GM18526 (cell line): ENCODE data around the gene PDXK.

Experiments used
- POLR2A ChIP-seq: IDR thresholded peaks from 3 replicates; pipeline ENCODE4 v1.6.1; 2011; ENCODE audit not compliant: insufficient read length; ENCODE audit errors: extremely low read depth

The PDXK gene

DNA sequence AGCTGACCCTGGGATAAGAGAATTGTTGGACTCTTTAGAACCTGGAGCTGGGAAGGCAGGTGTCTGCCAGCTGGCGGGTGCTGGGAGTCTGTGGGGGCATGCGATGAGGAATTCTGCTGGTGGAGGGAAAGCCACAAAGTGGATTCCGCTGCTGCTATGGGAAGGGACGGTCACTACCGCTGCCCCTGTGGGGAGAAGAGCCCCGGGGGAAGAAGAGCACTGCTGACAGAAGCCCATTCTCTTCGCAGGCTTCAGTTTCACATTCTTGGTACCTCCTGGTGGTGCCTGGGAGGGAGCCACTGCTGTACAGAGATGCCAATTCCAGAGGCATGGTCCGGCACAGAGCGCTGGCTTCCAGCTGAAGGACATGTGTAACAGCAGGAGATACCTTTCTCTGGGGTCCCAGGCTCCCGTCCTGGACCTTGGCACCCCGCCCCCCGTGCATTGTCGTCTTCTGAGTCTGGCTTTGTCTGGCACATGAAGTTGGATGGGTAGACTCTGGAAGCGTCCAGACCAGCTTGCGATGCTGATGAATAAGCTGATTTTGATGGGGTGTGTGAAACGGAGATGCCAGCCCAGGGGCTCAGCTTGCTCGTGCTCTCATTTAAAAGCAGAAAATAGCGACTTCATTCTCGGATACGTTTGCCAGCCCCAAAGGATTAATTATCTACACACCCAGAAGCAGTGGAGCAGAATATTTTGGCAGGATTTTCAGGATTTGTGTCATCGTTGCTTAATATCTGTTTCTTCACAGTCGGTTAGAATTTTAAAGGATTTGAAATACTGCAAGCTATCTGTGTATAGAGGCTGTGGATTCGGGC, 13.2 kb downstream of the PDXK start:
- no peak for TF ChIP-seq POLR2A

GRCh38 chr21:43733060-43733459, 14.1 kb downstream of the PDXK start:
- no peak for TF ChIP-seq POLR2A

GRCh38 chr21:43733529-43734071, 14.7 kb downstream of the PDXK start:
- no peak for TF ChIP-seq POLR2A

GRCh38 chr21:43734131-43734927, 15.4 kb downstream of the PDXK start:
- no peak for TF ChIP-seq POLR2A

DNA sequence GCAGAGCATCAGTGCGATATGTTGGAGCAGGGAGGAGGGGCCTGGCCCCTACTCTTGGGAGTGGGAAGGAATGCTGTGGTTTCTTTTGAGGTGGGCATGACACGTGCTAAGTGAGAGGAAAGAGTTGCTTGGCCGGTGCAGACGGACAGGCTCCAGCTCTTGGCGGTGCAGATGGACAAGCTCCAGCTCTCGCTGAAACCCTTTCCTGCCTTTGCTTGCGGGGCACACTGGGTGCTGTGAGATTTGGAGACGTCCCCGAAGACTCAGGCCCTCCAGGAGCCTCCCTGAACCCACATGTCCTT, 15.9 kb downstream of the PDXK start:
- TF ChIP-seq POLR2A: no peak

DNA sequence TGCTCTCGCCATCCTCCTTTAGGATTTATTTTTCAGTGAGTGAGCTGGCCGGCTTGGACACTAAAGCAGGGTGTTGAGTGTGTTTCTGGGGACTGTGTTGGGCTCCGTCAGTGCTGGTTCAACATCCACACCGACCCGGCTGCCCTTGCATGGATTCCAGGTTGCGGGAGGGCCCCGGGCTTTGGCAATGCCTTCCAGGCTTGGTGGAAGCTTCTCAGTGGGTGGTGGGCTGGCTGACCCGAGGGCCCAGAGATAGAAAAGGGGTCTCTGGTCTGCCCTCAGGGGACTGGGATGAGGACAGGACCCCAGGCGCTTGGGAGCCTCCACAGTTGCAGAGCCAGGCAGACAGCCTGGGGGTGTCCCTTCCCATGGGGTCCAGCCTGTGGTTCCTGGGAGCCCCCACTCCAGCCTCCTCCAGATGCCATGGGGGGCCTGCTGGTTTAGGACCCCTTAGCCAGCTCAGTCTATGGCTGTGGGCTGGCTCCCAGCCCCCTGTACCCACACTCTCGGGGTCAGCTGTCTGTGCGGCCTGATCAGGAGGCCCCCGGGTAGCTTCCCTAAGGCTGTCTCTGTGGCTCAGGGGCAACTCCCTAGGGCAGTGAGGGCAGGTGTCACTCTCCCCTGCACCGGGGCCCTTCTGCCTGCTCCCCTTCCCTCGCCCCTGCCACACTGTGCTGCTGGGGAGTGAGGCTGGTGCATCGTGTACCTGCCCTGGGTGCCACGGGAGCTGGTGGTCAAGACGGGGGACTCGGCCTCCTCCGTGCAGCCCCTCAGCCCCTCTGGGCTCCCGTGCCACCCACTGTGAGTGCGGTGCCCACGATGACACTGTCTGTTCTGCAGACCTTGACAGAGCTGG, 16.5 kb downstream of the PDXK start:
- TF ChIP-seq POLR2A: no peak

GRCh38 chr21:43736224-43736883, 17.4 kb downstream of the PDXK start:
- TF ChIP-seq POLR2A: no peak

DNA sequence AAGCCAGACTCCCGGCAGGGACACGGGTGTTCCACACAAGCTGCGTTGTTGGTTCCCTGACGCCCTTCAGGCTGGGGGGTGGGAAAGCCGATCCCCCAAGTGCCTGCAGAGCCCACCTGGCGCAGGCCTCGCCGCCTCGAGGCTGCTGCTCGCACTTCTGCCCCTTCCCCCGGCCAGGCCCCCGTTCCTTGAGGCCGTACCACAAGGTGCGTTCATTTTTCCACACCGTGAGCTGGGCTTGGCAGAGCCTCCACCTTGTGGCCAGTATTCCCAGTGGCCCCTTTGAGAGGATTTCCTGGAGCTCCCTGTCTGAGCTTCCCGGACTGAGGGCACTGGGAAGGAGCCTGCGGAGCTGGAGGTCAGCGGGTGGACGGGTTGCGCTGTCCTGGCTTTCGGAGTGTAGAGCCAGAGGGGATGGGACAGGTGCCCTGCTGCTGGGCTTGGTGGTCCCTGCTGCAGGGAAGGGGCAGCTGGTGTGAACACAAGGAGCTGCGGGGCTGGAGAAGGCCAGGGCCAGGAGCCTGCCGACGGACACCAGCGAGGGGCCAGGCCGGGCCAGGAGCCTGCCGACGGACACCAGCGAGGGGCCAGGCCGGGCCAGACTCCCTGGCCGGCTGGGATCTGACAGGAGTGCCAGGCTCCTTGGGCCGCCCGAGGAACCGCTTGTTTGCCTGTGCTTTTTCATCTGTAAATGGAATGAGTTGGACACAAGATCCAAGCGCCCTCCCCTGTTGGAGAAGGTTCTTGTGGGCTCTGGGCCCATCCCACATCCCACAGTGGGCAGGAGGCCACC, 18.4 kb downstream of the PDXK start:
- no peak for TF ChIP-seq POLR2A

DNA sequence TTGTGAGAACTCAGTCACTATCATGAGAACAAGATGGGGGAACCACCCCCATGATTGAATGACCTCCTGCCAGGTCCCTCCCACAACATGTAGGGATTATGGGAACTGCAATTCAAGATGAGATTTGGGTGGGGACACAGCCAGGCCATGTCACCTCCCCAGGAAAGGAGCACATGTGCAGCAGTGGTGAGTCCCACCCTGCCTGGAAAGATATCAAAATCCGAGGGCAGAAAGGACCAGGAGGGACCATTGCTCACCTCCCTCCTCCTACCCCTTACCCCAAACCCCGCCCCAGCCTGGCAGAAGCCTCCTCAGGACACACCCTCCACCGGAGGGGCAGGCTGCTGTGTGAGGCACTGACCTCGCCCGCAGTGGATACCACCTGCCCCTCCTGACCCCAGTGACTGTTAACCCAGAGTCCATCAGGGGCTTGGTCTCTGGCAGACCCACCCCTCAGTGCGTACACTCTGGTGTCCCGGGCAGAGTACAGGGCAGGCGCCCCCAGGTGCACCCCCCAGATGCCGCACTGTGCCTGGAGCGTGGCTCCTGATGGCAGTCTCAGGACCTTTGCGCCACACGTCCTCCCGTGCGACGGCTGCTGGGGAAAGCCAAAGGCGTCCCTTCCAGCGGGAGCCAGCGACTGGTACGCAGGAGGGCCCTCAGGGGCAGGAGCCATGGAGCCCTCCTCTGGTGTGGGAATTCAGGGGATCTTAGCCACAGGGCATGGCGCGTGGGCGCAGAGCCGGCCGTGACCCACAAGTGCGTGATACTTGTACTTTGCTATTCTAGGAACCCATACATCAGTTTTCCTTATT, 20.9 kb downstream of the PDXK start:
- no peak for TF ChIP-seq POLR2A

DNA sequence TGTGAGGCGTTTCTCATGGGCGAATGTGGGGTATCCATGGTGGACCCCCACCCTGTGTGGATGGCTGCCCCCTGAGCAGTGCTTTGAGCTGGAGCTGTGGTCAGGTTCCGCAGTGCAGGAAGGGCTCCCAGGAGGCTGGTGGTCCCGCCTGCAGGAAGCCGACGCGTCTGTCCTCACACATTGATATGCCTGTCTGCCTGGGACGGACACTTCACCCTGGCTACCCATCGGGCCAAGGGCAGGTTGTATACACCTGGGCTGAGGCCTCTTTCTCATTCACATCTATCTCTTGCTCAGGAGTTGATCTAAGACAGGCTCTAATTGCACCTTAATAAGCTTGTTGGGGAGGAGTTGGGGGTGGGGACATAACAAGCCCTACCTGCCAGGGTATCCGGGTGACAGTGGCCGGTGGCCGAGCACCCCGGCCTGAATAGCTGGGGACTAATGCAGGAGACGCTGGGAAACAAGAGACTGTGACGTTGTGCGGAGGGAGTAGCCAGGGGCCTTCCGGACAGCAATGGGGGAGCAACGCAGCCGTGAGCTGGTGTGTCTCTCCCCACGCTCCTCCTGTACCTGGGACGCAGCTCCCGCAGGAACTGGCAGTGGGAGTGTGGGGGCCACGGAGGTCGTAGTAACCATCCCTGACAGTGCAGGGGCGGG, 21.7 kb downstream of the PDXK start:
- TF ChIP-seq POLR2A: no peak

DNA sequence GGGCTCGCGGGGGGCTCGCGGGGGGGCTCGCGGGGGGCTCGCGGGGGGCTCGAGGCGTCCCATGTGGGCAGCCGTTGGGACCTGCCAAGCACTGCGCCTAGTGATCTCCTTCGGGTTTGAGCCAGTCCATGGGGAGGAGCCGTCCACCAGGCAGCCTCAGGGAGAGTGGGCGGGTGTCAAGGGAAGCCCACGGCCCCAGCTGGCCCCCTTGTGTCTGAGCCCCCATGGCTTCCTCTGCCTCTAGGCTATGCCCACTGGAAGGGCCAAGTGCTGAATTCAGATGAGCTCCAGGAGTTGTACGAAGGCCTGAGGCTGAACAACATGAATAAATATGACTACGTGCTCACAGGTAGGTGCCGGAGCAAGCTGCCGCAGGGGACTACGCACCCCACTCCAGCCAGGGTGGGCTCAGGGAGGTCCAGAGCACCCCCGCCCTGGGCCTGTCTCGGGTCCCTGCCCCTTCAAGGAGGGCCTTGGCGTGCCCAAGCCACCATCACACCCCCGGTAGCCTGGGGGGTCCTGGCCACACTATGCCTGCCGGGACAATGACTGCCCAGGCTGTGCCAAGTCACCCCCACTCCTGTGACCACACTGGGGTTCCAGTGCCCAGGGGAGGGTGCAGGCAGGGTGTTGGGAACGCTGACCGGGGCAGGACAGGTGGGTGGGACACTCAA, 22.6 kb downstream of the PDXK start:
- TF ChIP-seq POLR2A: no peak

GRCh38 chr21:43743947-43744346, 25.0 kb downstream of the PDXK start:
- no peak for TF ChIP-seq POLR2A
